HG03469 (cell line): ENCODE data around the gene RAB5A.
"Not testable (repeated sequence)": the region's sequence is repeated elsewhere in the genome, so short reads cannot be mapped to it uniquely, and the experiment has no call there.

Source experiments
- ATAC-seq: cut with Tn5 transposase; IDR thresholded peaks from one replicate; pipeline ENCODE4 v1.9.1; 2021; ENCODE audit warnings: mild to moderate bottlenecking, moderate library complexity, moderate number of reproducible peaks; ENCODE audit not compliant: unreplicated experiment

RAB5A gene

GRCh38 chr3:20023623-20024405, 76.9 kb downstream of the RAB5A start:
- ATAC-seq: no peak

GRCh38 chr3:20027136-20027535, 80.2 kb downstream of the RAB5A start:
- ATAC-seq: no peak

- ATAC-seq: no peak
Observed at GRCh38 chr3:20028905-20029331, 82.0 kb downstream of the RAB5A start.

- not testable (repeated sequence) for ATAC-seq
Observed at GRCh38 chr3:20031939-20032338, 85.0 kb downstream of the RAB5A start.
